HG03571 (cell line): ENCODE data around the gene YPEL4.

Experiments used
- ATAC-seq: cut with Tn5 transposase; IDR thresholded peaks from one replicate; pipeline ENCODE4 v1.9.1; 2021; ENCODE audit not compliant: unreplicated experiment

Gene YPEL4

DNA sequence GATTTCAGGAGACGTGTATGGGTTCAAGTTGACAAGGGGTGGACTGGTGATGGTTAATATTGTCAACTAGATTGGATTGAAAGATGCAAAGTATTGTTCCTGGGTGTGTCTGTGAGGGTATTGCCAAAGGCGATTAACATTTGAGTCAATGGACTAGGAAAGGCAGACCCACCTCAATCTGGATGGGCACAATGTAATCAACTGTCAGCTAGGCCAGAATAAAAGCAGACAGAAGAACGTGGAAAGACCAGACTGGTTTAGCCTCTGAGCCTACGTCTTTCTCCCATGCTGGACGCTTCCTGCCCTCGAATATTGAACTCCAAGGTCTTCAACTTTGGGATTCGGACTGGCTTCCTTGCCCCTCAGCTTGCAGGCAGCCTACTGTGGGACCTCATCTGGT is 1.7 kb upstream of the YPEL4 start:
- ATAC-seq: no peak

DNA sequence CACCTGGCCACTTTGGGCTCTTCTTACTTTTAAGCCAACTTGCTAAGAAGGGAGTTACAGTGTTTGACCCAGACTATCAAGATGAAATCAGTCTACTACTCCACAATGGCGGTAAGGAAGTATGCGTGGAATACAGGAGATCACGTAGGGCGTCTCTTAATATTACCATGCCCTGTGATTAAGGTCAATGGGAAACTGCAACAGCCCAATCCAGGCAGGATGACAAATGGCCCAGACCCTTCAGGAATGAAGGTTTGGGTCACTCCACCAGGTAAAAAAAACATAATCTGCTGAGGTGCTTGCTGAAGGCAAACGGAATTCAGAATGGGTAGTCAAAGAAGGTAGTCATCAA is 1.0 kb upstream of the YPEL4 start:
- ATAC-seq: no peak

DNA sequence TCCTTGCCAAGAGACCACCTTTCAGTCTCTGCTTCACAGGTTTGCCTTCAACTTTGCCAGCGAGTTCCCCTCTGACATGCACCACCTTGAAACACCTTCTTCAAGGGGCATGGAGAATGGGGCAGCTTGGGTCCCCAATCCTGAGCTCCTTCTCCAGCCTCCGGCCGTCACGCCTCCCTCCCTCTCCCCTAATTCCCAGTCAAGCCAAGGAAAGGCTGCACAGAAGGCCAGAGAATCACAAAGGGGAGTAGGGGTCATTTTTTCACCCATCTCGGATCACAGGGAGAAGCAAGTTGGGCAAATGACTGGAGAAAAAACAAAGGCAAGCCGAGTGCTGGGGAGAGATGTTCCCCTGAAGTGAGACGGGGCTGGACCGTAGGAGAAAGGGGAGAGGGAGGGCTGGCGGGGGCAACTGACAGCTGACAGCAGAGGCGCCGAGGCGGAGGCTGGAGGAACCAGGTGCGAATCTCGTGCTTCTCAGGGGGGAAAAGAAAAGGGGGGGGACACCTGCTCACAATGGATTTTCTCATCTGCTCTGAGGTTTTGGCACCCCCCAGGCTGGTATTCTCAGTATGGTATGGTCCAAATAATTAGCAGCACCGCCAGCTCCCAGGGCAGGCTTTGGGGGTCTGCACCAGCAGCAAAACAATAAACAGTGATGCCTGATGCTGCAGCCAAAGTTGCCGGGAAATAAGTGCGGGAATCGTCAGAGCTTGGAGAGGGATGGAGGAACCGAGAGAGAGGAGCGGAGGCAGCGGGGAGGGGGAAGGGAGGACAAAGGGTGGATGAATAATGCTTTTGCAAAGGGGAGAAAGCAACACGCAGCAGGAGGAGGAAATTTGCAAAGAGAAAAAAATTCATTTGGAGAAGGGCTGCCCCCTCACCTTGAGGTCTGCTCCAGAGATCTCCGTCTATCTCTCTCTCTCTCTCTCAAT is 644 bp downstream of the YPEL4 start:
- ATAC-seq: no peak

DNA sequence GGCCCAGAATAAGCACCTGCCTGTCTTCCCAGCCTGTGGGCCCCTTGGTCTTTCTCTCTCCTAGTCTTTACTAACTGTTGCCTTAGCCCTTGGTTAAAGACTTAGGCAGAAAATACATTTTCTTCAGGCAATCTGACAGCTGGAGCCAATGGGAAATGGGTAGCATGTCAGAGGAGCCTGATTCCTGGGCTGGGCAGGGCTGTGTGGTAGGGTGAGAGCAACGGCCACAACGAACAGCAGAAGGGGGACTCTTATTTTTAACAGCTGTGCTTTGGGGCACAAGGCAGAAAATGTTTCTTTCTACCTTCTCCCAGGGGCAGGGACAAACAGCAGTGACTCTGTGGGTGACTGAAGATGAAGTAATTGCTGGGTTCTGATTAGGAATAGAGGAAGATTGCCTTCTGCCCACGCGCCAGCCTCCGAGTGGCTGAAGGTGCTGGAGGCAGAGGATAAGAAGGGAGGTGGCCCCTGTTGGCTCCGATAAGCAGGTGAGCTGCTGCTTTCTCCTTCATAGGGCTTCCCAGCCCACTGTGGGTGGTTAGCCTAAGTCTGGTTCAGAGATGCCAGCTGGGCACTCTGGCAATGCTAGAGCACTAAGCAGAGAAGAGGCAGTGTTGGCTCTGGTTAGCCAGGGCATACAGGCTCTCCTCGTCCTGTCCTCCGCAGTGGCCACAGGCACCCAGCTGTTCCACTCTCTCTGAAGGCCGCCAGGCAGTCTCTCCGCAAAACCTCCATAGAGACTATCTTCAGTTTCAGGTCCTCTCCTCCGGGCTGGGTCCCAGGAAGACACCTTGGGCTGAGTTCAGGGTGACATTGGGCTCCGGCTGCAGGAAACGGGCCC is 1.5 kb downstream of the YPEL4 start:
- no peak for ATAC-seq

DNA sequence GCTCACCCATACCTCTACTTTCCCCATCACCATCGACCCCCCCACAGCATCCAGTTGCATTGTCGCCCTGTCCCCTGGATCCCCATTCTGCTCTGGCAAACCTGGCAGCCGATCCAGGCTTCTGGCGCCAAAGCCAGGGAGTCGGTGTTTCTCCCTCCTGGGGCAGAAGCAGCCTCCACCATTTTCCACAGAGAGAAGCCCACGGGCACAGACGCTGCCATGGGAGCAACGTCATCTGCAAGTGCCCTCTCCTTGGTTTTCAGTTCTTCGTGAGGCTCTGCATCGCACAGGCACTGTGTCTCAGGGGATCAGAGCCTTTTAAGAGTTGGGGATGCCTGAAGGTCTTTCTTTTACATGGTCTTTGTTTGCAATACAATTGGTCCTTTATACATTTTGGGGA is 2.3 kb downstream of the YPEL4 start:
- ATAC-seq: no peak

DNA sequence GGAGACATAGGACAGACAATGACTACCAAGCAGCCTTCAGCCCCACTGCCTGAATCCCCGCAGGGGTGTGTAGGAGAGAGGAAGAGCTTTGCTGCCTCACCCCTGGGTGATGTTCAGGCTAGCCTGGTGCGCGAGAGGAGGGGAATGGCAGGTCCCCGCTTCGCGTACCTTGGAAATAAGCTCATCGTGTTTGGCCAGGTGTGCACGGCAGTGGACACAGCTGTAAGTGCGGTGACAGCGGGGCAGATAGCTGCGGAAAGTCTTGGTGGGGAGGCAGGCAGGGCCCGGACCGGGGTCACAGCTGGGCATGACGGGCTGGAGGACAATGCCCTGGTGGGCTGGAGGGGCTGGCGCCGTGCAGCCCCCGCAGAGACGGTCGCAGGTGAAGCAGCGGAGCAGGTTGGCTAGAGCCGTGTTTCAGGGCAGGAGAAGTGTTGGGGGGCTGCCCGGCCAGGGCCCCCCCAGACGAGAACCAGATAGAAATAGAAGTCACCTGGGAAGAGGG is 2.9 kb downstream of the YPEL4 start:
- ATAC-seq: no peak

DNA sequence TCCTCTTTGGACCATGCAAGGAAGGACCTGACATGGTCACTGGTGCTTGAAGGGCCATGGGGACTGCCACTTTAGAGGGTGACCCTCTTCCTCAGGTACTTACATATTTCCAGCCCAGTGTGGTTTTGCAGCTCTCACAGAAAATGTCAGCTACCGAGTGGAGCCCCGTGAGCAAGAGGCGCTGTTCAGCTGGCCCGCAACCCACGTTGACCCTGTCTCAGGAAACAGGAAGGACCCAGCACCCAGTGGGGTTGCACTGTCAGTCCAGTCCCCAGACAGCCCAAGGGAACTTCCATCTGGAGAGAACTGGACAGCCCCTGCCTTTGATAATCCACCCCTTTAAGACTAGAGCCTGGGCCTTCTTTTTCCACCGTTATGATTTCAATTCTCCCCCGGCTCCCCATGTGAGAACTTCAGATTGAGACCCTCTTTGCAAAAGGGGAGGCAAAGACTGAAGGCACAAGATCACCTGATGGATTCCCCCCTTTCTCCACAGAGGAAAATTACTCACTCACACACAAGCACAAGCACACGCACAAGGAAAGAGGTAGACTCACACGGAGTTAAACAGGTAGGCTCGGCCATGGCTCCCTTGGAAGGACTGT is 3.4 kb downstream of the YPEL4 start:
- no peak for ATAC-seq

DNA sequence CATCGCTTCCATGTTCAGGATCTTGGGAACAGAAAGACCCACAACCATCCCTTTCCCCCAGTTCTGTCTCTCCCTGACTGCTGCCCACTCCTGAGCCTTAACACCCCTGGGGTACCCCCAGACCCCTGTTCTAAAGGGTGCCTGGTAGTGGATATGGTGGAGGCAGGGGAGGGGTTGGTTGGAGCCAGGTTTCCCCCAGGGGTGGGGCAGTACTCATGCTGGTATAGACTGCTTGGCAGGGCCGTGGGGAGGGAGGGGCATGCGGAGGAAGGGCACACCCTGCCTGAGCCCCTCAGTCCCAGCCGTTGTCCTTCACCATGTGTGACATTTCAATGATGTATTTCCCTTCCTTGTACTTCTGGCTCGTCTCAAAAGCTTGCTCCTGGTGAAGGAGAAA is 4.0 kb downstream of the YPEL4 start:
- no peak for ATAC-seq

DNA sequence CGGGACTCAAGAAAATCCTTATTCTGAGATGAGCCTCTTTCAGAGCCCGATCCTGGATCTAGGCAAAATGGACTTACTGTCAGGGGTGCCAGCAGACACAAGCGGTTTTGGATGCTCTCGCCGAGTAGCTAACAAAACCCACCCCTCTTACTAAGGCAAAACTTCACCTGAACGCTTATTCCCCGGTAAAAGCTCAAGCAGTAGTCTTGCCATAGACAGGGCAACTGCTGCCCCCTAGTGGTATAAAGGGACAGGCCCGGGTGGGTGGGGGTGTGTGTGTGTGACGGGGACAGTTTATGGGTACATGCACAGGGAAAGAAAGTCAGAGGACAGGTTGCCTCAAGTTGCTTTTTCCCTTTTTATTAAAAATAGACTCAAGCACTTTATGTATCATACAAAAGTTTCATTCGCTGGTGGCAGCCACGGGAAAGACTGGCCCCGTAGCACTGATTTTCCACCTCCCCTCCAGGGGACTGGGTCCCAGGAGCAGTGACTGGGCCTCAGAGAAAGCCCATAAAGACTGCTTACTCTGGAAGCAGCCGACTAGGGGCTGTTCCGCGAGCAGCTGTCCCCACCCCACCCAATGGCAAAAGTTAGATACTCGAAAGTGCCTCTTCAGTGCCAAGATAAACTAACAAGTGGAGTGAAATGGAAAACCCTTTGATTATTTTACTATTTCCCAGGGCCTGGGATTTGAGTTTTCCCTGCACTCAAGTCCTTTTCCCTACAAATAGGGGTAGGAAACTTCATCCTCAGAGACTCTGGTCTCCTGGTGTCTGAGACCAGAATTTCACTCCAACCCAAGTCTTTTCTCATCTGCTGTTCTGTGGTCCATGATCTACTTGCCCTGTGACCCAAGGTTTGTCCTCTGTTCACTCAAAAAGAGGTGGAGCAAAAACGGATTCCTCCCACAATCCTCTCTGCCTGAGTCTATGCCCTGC is 4.7 kb downstream of the YPEL4 start:
- ATAC-seq: no peak

DNA sequence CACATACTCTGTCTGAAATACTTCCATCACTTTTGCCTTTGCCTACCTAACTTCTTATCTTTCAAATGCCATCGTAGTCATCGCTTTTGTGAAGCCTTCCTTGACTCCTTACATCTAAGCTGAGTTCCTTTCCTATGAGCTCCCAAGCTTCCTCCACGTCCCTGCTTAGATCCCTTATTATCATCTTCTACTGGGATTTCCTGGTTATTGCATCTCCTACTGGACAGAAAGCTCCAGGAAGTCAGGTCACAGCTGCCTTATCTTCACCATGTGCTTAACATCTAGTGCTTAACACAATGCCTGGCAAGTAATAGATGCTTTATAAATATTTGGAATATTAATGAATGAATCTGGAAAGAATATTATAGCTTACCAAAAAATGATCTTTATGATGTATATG is 5.9 kb downstream of the YPEL4 start:
- no peak for ATAC-seq

DNA sequence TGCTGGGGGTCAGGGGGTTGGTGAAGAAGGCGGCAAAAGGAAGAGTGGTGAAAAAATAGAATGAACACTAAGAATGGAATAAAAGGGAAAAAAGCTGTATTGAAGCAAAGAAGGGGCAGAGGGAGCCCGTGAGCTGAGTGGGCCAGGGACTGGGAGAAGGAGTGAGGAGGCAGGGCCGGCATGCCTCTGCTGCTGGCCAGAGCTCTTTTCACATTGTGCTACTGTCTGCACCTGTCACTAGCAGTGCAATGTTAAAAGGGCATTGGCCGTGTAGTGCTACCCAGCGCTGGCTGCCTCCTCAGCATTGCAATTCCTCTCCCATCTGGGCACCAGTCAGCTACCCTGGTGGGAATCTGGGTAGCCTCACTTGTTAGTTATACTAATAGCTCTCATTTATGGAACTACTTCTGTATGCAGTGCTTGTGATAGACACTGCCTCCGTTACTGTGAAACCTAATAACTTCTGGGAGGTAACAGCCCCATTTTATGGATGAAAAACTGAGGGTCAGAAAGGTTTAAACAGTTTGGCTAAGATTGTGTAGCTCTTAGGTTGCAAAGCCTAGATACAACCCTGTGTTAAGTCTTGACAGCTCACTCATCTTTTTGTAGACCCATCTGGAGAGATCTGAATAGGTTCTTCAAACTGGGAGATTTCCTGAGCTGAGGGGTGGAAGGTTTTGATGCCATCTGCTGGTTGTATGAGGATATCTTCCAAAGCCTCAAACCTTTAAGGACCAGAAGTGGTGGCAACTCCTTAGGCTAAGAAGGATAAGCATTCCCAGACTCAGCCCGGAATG is 8.5 kb downstream of the YPEL4 start:
- no peak for ATAC-seq

DNA sequence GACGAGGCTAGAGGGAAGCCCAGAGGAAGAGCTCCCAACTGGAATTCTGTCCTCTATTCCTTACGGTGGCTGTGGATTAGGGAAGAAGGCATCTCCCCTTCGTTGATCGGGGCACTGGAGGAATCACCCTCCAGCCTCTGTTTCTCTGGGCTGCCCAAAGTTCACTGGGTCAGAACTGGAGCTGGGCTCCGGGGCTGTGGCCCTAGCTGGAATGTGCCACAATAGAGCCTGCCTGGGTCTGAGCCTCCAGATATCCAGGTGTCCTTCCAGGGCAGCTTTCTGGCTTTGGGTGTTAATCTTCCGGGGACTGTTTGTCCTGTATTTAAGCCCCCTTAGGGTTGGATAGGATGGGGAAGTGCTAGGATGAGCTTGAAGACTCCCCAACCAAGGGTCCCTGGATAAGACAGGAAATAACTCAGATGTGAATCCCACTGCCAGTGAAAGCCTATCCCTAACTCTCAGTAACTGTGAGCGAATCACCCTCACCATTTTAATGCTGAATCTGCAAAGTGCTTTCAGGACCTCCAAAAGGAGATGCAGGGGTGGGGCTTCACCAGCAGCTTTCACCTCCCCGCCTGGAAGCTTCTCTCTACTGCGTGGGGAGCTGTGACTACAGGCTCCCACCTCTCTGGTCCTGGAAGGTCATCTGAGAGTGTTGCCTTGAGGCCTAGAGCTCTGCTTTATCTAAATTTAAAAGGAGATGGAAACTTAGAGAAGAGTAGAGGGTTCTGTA is 9.5 kb downstream of the YPEL4 start:
- no peak for ATAC-seq

DNA sequence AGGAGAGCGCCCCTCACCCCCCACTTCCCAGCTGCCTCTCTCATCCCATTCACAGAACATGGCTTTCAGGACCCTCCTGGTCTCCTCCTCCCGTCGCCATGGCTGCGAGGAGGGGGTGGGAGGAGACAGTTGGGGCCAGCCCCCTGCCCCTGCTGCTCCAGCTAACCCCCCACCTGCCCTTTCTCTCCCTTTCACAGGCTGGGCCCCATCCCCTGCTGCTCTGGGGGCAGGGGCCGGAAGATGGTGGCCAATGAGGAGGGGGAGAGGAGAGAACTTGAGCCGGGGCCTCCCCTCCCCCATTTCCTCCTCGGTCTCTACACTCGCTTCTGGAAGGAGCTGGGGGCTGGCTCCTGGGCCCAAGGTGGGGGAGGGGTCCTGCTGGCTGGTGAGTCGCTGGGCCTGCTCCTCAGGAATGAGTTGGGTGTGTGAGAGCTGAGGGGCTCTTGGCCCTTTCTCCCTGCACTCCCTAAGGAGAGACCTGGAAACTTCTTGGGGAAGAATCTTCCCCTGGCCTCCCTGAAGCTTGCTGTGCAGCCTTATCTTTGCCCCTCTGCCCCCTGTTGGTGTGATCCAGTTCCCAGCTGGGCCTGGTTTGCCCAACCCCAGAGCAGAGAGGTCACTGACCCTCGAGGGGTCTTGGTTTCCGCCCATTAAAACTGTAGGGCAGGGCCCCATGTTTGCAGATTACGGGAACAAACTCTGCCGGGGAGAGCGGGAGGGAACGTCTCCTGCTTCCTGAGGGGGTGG is 10.2 kb downstream of the YPEL4 start:
- no peak for ATAC-seq

DNA sequence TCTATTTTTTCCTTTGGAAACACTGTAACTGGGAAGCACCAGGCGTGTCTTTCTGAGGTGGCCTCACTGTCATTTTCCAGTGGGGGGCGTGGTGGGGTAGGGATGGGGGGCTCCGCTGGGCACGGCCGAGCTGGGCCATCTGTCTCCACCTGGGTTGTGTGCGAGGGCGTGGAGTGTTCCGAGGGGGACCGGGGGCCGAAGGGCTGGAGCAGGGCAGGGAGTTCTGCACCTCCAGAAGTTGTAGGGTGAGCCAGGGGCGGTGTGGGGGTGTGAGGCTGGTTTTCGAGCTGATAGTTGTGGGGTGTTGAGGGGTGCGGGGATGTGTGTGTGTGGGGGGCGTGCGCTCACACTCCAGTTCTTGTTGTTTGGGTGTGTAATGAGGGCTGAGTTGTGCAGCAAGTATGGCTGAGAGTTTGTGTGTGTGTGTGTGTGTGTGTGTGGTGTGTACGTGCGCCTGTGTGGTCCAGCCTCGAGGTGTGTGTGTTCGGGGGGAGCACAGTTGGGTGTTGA is 10.8 kb downstream of the YPEL4 start:
- ATAC-seq: no peak

DNA sequence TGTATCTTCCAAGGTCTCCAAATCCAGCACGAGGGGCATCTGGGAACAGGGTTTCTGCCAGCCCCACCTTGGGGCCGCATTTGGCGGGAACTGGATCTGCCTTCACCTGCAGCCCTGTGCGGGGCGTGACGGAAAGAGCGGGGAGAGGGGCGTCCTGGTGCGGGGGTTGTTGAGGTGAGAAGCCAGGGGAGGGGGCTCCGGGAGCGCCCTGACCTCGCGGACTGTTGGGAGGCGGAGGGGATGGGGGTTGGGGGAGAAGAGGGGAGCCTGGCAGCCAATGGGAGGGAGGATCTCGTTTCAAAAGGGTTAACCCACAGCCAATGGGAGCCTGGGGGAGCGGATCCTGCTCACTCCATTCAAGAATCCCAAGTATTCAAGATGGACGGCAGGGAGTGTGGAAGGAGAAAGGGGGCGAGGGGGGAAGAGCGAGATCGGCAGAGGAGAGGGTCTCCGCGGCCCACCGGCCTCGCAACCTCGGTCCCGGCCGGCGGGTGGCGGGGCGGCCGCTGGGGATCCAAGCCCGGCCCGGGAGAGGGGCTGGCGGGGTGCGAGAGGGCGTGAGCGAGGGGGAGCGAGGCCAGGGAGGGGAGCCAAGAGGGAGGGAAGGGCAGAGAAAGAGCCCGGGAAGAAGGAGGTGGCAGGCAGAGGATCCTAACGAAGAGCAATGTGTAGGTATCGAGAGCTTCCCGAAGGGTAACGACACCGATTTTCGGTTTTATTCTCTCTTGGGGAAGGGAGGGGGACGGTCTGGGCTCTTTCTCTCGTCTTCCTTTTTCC is 11.5 kb downstream of the YPEL4 start:
- no peak for ATAC-seq

DNA sequence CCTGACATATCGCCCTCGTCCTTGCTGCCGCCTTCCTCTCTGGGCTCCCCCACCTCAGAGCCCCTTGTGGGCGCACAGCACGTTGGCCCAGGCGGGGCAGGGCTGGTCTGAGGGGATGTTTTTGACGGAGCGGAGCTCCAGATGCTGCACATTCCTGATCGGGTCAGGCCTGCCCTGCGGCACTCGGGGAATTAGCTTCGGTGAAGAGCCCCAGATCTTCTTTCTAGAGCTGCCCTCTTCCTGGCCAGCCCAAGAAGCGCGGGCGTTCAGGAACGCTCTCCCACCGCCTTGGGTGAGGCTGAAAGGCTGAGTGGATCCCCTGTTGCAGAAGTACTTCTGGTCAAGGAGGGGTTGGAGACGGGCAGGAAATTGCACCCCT is 12.1 kb downstream of the YPEL4 start:
- no peak for ATAC-seq

DNA sequence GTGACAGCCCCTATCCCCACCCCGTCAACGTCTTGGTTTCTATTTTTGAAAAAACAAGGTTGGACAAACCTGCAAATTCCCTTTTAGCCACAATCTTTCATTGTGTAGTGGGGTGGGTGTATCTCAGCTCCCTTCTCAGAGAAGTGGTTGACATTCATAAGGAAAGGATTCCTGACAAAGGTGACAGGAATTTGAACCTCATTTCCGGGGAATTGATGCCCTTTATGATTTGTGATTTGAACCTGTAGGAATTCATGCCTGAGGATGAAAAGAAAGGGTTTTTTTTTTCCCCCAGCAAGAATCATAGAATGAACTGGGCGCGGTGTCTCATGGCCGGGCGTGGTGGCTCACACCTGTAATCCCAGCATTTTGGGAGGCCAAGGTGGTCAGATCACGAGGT is 14.5 kb downstream of the YPEL4 start:
- no peak for ATAC-seq
